HTERT RPE-1 (cell line): ENCODE measurements around the gene P2RX2.
"Not testable (repeated sequence)": the region's sequence is repeated elsewhere in the genome, so short reads cannot be mapped to it uniquely, and the experiment has no call there.

Experiments
- in situ Hi-C: fragments of 300-500 bp; cut with MboI; formaldehyde crosslinking; loops from 4 replicates; pipeline ENCODE4 v1.14.3; 2020; ENCODE audit warnings: low sequenced_read_pairs

Gene P2RX2

DNA sequence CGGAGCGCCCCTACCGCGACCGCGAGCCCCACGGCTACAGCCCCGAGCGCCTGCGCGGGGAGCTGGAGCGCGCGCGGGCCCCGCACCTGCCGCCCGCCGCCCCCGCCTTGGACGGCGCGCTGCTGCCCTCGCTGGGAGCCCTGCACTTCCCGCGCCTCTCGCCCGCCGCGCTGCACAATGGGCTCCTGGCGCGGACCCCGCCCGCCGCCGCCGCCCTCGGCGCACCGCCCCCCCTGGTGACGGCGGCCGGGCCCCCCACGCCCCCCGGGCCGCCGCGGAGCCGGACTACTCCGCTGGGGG is 35.2 kb upstream of the P2RX2 start:
- in situ Hi-C loops, result no loop called here

DNA sequence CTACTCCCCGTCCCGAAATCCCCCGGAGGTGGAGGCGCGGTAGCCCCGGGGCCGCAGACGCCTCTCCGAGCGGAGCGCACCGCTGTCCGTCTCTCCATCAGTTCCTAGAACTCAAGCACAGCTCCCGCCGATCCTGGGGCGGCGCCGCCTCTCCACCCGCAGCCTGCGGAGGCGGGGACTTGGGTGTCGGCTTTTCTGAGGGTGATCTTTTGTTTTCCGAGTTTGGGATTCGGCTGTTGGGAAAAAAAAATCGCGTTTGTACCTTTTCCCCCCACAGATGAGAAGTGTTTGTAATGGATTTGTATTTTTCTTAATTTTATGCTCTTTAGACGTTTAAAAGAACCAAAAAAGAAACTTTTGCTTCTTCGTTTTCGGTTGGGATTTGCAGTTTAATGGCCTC is 34.8 kb upstream of the P2RX2 start:
- in situ Hi-C loops, result no loop called here

DNA sequence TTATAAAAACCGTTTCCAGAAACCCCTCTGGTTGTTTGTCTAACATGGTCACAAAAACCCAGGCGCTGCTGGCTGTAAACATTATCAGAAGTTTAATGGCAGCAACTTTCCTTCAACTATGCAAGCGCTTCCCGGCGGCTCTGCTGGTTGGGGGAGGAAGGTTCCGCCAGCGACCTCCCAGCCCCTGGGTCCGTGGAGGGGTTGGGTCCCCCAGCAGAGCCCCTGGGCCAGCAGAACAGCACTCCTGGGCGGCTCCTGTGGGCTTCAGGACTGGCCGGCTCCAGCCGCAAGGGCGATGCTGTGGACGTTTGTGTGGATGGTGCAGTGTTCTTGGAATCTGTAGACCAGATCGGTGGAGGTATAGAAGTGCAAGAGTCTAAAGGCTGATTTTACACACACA is 34.1 kb upstream of the P2RX2 start:
- in situ Hi-C loops, result no loop called here

DNA sequence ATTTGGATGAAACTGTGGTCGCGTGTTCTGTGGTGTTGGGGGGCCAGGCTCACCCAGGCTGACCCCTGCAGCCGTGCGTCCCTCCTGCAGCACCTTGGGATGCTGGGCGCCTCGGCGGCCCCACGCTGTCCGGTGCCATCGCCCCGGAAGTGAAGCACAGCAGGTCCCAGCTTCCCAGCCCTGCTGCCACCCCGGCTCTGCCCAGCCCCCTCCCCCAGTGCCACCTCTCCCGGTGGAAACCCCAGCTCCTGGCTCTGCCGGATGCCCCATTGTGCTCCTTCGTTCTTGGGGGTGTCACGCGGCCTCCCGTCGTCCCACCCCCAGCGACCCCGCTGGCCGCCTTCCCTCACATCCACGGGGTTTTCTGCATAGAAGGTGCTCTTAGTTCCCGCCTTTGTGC is 33.4 kb upstream of the P2RX2 start:
- in situ Hi-C loops, result no loop called here

DNA sequence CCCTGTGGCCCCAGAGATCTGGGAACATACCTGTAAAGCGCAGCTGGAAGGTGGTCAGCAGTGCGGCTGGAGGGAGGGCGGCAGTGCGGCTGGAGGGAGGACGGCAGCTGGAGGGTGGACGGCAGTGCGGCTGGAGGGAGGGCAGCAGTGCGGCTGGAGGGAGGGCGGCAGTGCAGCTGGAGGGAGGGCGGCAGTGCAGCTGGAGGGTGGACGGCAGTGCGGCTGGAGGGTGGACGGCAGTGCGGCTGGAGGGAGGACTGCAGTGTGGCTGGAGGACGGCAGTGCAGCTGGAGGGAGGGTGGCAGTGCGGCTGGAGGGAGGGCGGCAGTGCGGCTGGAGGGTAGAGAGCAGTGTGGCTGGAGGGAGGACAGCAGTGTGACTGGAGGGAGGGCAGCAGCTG is 31.6 kb upstream of the P2RX2 start:
- in situ Hi-C loops, result no loop called here

DNA sequence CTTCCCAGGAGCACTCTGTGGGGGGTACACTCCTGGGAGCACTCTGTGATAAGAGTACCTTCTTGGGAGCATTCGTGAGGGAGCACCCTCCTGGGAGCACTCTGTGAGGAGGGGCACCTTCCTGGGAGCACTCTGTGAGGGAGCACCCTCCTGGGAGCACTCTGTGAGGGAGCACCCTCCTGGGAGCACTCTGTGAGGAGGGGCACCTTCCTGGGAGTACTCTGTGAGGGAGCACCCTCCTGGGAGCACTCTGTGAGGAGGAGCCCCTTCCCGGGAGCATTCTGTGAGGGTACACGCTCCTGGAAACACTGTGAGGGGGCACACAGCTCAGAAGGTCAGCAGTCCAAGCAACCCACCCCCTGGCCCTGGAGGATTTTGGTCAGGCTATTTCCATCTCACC is 30.8 kb upstream of the P2RX2 start:
- in situ Hi-C loops, result no loop called here

DNA sequence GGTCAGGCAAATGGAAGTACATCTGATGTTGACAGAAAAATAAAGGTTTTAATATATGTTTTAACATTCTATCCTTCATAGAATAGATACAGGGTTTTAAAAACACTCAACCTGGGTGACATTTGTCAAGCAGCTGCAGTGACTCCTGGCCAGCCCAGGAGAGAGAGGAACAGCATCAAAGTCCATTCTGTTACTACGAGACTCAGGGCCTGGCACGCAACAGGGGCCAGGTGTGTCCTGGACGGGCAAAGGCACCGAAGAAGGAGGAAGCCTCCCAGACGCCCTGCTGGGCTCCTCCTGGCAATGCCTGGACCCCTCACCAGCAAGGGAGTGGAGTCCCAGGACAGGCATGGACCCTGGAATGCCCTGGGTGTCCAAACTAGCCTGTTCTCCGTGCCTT is 30.3 kb upstream of the P2RX2 start:
- in situ Hi-C loops, result no loop called here

DNA sequence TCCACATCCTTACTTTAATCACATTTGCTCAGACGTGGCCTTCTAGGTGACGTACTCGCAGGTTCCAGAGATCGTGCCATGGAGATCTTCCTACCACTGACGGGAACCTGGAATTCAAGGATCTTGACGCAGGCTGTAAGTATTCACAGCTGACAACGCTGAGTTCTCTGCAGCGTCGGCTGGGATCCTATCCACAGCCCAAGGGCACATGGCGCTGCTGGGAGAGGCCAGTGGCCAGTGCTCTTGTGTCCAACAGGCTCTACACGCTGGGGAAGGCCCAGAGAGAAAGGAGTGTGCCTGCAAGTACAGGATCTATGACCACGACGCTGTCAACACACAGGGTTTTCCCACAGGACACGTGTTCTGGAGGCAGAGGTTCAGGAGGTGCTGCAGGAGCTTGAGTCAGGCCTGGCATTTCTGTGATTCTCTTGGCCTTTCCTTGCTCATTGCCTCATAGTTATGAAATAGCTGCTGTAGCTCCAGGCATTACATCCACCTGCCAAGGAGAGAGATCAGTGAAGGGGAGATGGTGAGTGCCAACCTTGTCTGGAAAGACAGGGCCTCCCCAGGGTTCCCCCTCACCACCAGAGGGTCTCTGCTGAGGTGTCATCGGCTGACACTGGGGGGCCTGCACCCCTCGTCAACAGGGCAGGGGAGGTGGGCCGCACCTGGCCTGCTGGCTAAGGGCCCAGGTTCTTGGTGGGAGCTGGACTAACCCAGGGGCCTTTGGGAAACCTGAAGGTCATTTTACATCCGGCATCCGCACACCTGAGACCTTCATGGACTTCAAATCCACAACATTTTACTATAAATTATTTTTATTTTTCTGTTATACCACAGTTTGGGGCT is 29.5 kb upstream of the P2RX2 start:
- in situ Hi-C loops, result no loop called here

DNA sequence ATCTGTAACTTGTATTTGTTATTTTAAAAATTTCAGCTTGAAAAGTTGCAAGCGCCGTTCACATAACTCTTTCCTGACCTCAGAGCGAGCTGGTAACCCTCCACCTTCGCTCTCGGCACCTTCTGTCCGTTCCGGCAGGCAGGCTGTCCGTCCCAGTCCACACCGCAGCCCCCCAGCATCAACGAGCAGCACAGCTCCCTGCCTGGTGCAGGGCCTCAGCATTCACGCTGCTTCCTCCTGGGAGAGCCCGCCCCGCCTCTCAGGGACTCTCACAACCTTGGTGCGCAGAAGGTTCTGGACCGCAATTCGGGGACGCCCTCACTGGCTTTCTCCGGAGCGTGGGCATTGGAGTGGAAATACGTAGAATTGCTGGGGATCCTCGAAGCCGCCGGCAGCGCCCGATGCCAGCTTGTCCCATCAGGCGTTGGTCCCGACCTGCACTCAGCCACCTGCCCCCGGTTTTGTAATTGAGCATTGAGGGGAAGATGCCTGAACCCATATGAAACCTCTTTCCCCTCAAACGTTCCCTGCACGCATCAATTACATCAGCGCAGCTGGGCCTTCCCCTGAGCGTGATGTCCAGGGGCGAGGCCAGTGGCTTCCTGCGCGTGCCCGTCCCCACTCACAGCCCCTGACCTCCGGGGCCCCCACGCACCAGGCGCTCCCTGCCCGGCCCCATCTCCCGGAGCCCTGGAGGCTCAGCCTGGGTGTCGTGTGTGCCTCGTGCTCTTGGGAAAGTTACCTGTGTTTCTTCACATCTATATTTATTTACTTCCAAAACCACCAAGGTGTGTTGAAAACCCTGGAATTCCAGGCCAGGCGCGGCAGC is 27.3 kb upstream of the P2RX2 start:
- in situ Hi-C loops, result no loop called here

DNA sequence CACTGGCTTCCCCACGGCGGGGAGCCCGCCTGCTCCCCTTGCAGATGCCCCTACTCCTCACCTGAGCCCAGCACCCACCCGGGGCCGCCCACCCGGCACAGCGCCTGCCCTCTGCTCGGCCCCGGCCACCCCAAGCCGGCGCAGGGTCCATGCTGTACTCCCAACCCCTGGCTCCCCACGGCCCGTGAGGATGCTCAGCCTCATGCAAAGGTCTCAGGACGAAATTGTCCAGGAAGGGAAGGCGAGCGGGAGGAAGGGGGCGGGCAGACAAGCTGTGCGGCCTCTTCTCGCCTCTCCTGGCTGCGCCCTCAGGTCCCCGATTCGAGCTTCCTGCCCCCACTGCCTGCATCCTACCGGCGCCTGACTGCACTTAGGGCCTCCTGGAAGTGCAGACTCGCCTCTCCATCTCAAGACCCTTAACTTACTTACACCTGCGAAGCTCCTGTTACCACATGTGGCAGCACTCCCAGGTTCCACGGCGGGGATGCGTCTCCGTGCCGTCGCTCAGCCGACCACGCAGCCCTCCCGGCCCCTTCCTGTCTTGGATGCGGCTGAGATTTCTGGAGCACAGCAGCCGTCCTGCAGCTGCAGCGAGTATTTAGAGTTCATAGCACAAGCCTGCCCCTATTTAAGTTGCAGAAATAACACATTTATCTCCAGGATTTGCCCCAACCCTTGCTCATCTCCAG is 26.1 kb upstream of the P2RX2 start:
- in situ Hi-C loops, result no loop called here

DNA sequence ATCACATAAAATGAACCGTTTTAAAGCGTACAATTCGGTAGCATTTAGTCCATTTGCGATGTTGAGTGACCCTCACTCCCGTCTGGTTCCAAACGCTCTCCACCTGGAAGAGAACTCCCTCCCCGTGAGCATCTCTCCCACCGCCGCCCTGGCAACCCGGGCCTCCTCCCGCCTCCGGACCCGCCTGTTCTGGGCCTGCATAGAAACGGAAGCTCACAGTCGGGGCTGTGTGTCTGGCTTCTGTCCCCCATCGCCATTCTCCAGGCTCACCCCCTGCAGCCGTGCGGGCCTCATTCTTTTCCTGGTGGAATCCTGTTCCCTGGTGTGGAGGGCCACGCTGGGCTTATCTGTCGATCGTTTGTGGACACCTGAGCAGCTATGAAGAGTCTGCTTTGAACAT is 25.5 kb upstream of the P2RX2 start:
- in situ Hi-C loops, result no loop called here

DNA sequence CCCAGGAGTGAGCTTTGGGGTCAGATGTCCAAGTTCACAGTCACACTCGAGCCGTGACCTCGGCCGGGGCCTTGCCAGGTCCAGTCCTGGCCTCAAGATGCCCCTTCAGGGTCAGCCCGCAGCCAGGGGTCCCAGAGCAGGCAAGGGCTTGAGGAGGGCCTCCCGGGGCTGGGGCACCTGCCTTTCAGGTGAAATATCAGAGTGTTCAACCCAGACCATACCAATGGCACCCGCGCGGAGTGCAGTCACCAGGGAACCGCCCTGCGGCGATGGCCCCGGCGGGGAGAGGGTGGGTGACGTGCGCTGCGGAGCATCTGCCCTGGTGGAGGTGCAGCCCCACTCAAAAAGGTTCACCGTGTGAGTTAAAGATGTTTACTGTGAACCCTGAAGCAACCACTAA is 25.1 kb upstream of the P2RX2 start:
- in situ Hi-C loops, result no loop called here

DNA sequence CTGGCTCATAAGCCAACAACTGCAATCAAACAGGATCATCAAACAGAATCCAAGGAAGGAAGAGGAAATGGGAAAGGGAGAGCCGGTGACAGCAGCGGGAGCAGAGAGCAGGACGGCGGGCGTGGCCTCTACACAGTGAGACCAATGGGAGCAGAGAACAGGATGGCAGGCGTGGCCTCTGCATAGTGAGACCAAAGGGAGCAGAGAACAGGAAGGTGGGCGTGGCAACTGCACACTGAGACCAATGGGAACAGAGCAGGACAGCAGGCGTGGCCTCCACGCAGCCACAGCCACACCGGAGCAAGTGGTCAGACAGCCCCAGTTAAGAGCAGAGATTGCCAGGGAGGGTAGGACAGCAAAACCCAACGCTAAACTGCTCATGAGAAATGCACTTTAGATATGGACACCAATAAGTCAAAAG is 24.6 kb upstream of the P2RX2 start:
- in situ Hi-C loops, result no loop called here

DNA sequence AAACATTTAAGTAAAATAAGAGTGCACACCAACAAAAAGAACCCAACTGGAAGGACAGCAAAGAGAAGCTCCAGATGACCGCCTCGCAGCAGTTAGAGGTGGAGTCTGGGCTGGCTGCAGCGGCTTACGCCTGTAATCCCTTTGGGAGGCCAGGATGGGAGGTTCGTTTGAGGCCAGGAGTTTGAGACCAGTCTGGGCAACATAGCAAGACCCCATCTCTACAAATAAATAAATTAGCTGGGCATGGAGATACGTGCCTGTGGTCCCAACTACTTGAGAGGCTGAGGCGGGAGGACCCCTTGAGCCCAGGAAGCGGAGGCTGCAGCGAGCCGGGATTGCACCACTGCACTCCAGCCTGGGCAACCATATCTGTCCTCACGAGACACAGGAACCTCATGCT is 23.4 kb upstream of the P2RX2 start:
- in situ Hi-C loops, result no loop called here

DNA sequence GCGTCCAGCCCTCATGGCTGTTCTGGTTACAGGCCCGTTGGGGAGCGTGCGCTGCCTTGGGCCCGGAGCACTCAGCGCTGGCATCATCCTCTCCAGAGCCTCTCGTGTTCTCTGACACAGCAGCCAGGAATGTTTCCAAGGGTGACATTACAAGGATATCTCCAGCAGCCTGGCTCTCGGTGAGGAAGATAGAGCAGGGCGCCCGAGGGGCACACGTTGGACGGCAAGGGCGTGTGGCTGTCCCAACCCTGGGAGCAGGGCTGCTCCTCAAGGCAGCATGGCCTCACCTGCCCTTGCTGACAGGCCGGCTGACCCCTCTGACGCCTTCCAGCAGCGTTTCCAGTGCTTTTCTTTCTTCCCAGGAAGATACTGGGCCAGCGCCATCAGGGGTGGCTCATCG is 22.6 kb upstream of the P2RX2 start:
- in situ Hi-C loops, result no loop called here

DNA sequence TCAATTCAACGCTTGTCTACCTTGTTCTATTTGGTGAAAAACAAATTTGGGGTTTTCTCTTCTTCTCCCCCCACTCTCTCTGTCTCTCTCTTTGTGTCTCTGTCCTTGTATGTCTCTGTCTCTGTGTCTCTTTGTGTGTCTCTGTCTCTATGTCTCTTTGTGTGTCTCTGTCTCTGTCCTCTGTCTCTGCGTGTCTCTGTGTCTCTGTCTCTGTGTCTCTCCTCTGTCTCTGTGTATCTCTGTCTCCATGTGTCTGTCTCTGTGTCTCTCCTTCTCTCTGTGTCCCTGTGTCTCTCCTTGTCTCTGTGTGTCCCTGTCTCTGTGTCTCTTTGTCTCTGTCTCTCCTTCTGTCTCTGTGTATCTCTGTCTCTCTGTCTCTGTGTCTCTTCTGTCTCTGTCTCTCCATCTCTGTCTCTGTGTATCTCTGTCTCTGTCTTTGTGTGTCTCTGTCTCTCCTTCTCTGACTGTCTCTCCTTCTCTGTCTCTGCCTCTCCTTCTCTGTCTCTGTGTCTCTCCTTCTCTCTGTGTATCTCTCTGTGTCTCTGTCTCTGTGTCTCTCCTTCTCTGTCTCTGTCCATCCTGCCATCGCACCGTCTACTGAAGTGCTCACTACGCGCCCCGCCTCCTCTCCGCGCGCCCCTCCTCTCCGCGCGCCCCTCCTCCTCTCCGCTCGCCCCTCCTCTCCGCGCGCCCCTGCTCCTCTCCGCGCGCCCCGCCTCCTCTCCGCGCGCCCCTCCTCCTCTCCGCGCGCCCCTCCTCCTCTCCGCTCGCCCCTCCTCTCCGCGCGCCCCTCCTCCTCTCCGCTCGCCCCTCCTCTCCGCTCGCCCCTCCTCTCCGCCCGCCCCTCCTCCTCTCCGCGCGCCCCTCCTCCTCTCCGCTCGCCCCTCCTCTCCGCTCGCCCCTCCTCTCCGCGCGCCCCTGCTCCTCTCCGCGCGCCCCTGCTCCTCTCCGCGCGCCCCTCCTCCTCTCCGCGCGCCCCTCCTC is 21.0 kb upstream of the P2RX2 start:
- in situ Hi-C loops, result no loop called here

DNA sequence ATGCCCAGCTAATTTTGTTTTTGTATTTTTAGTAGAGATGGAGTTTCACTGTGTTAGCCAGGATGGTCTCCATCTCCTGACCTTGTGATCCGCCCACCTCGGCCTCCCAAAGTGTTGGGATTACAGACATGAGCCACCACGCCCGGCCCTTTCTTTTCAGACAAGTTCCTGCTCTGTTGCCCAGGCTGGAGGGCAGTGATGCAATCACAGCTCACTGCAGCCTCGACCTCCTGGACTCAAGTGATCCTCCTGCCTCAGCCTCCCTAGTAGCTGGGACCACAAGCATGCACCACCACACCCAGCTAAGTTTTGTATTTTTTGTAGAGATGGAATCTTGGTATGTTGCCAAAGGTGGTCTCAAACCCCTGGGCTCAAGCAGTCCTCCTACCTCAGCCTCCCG is 19.1 kb upstream of the P2RX2 start:
- in situ Hi-C loops, result not testable (repeated sequence)

DNA sequence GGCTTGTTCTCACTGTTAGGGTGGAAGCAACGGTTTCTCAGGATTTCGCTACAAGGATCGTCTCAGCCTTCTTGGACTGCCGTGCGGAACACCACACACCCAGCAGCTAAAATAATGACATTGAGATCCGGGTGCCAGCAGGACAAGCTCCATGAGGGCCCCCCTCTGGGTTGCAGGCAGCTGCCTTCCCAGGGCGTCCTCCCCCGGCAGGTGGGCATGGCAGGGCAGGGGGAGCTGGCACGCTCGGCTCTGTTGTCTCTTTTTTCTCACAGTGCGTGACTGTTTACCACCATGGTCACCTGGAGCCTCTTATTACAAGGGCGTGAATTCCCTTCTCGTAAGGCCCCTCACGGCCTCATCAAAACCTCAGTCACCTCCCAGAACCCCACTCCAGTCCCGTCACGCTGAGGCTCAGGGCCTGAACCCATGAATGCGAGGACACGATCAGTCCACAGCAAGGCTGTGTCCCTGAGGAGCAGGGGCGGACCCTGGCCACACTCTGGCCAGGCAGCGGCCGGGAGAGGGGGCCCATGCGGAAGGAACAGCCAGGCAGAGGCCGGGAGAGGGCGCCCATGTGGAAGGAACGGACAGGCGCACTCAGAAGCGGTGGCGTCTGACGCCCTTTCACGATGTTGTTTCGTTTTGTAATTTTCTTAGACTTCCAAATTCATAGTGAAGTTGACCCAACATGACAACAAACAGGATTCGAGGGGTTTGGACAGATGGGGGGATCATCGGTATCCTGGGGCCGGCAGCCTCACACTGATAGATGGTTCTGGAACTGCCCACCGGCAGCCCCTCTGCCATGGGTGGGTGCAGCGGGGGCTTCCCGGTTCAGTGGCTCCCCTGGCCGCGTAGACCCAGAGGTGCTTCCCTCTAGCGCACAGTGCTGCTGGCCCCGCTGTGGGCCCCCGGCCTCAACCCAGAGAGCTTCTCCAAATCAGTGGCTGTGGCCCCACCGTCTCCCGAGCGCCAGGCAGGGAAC is 18.2 kb upstream of the P2RX2 start:
- in situ Hi-C loops, result no loop called here

DNA sequence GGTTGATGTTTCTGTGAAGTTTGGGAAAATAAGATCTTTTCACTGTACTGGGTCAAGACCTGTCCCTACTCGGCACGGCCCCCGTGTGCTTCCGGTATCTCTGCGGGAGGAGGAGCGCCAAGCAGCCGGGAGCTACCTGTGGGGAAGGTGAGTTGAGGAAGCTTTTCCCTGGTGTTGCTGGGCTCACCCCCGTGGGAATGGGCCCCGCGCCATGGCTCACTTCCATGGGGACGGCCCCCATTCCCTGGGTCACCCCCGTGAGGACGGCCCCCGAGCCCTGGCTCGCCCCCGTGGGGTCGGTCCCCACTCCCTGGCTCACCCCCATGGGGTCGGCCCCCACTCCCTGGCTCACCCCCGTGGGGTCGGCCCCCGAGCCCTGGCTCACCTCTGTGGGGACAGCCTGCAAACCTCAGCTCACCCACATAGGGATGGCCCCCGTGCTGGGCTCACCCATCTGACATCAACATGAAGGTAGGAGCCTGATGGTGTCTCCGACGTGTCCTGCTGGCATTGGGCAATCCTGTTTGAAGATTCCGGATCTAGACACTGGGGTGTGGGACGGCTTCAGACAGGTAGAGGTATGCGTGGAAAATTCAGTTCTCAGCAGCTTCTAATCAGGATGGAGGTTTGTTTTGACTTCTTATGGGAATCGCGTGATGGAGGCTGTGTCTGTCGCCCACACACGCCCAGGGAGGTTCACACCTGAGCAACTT is 17.2 kb upstream of the P2RX2 start:
- in situ Hi-C loops, result no loop called here
